Measurements from ENCODE around the gene KRT78.

Gene KRT78

GRCh38 chr12:52815676-52816588 is 32.9 kb downstream of the KRT78 start:
- no peak overlapping the region for H4K91ac ChIP-seq (ENCODE audit: low read length)
- H3K14ac ChIP-seq (ENCODE audit: low read length in 2 of 2): no peak overlapping the region
- H2BK5ac ChIP-seq (ENCODE audit: low read depth, low read length, poor library complexity, severe bottlenecking): no peak overlapping the region
- peaks cover 25 to 74% of the 10 kb centered on the region in 2 experiments for H3K27me3 ChIP-seq (ENCODE audit: control insufficient read depth in 1 of 2, insufficient read depth in 1 of 2, low read length in 2 of 2)
- no peak overlapping the region for H3K27ac ChIP-seq (ENCODE audit: low read length, poor library complexity, severe bottlenecking)
- no peaks in the 10 kb centered on the region for H3K9me3 ChIP-seq (ENCODE audit: control insufficient read depth, low read length)
- DNase-seq: no peak
- H3K23ac ChIP-seq (ENCODE audit: low read length in 2 of 2): no peak overlapping the region
- H3K36me3 ChIP-seq (ENCODE audit: control insufficient read depth in 1 of 2, insufficient read depth in 2 of 2, low read depth in 1 of 2, low read length in 2 of 2): no peaks in the 10 kb centered on the region
- peaks cover 3% of the 10 kb centered on the region for H3K4me1 ChIP-seq (ENCODE audit: control insufficient read depth, insufficient read depth, low read depth, low read length)
- H2BK120ac ChIP-seq (ENCODE audit: low read depth, low read length): no peak overlapping the region
- no peak overlapping the region for H4K8ac ChIP-seq (ENCODE audit: low read length)
- H2AK5ac ChIP-seq (ENCODE audit: low read length, severe bottlenecking): no peak overlapping the region
- no peak overlapping the region for H2BK15ac ChIP-seq (ENCODE audit: low read depth, poor library complexity, severe bottlenecking)
- H2BK12ac ChIP-seq (ENCODE audit: low read length in 2 of 2): no peak overlapping the region
- H3K79me1 ChIP-seq (replicated peaks; ENCODE audit: low read length, poor library complexity, severe bottlenecking): no peaks in the 10 kb centered on the region
- H3K4me3 ChIP-seq (ENCODE audit: insufficient read depth in 1 of 2, low read depth in 1 of 2, low read length in 2 of 2): no peak overlapping the region
- no peak overlapping the region for H3K18ac ChIP-seq (ENCODE audit: low read depth in 1 of 2, low read length in 2 of 2)
- 74% methylated on average over 8 of the region's 9 CpGs for WGBS
- H3K9ac ChIP-seq (ENCODE audit: low read length): no peak overlapping the region
- no peak overlapping the region for H3K4ac ChIP-seq (ENCODE audit: low read depth in 1 of 2, low read length in 2 of 2)
- H3K4me2 ChIP-seq (ENCODE audit: low read length, poor library complexity, severe bottlenecking): no peak overlapping the region
- no peak overlapping the region for H2AFZ ChIP-seq (ENCODE audit: low read depth, low read length)

DNA sequence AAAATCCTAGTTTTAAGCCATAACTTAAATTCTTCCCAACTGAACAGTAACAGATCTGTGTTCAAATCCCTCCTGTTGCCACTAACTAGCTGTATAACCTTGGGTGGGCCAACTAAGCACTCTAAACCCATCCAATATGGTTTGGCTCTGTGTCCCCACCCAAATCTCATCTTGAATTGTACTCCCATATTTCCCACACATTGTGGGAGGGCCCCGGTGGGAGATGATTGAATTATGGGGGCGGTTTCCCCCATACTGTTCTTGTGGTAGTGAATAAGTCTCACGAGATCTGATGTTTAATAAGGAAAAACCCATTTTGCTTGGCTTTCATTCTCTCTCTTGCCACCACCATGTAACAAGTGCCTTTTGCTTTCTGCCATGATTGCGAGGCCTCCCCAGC is 33.6 kb downstream of the KRT78 start:
- Histone ChIP-seq H4K91ac (ENCODE audit: low read length) (no peak overlapping the region), H3K4me2 (ENCODE audit: low read length, poor library complexity, severe bottlenecking) (no peak overlapping the region), H2BK120ac (ENCODE audit: low read depth, low read length) (no peak overlapping the region), H3K27me3 (ENCODE audit: control insufficient read depth in 1 of 2, insufficient read depth in 1 of 2, low read length in 2 of 2) (peaks cover 19 to 72% of the 10 kb centered on the region in 2 experiments), H3K4me3 (ENCODE audit: insufficient read depth in 1 of 2, low read depth in 1 of 2, low read length in 2 of 2) (no peak overlapping the region), H3K9ac (ENCODE audit: low read length) (no peak overlapping the region), H2AK5ac (ENCODE audit: low read length, severe bottlenecking) (no peak overlapping the region), H2BK12ac (ENCODE audit: low read length in 2 of 2) (no peak overlapping the region), H4K8ac (ENCODE audit: low read length) (no peak overlapping the region), H2BK15ac (ENCODE audit: low read depth, poor library complexity, severe bottlenecking) (no peak overlapping the region), H3K4ac (ENCODE audit: low read depth in 1 of 2, low read length in 2 of 2) (no peak overlapping the region), H3K23ac (ENCODE audit: low read length in 2 of 2) (no peak overlapping the region), H3K18ac (ENCODE audit: low read depth in 1 of 2, low read length in 2 of 2) (no peak overlapping the region), H3K27ac (ENCODE audit: low read length, poor library complexity, severe bottlenecking) (no peak overlapping the region), H3K79me1 (replicated peaks; ENCODE audit: low read length, poor library complexity, severe bottlenecking) (no peaks in the 10 kb centered on the region), H3K36me3 (ENCODE audit: control insufficient read depth in 1 of 2, insufficient read depth in 2 of 2, low read depth in 1 of 2, low read length in 2 of 2) (no peaks in the 10 kb centered on the region), H2BK5ac (ENCODE audit: low read depth, low read length, poor library complexity, severe bottlenecking) (no peak overlapping the region), H3K9me3 (ENCODE audit: control insufficient read depth, low read length) (no peaks in the 10 kb centered on the region), H2AFZ (ENCODE audit: low read depth, low read length) (no peak overlapping the region), H3K14ac (ENCODE audit: low read length in 2 of 2) (no peak overlapping the region), H3K4me1 (ENCODE audit: control insufficient read depth, insufficient read depth, low read depth, low read length) (peaks cover 3% of the 10 kb centered on the region)
- 89% methylated on average over 2 of the region's 4 CpGs for WGBS
- no peak for DNase-seq

- Histone ChIP-seq H3K18ac (ENCODE audit: low read depth in 1 of 2, low read length in 2 of 2) (no peak overlapping the region), H2BK5ac (ENCODE audit: low read depth, low read length, poor library complexity, severe bottlenecking) (no peak overlapping the region), H2BK12ac (ENCODE audit: low read length in 2 of 2) (no peak overlapping the region), H2BK120ac (ENCODE audit: low read depth, low read length) (no peak overlapping the region), H2AFZ (ENCODE audit: low read depth, low read length) (no peak overlapping the region), H3K9ac (ENCODE audit: low read length) (no peak overlapping the region), H4K91ac (ENCODE audit: low read length) (no peak overlapping the region), H3K4me2 (ENCODE audit: low read length, poor library complexity, severe bottlenecking) (no peak overlapping the region), H3K4ac (ENCODE audit: low read depth in 1 of 2, low read length in 2 of 2) (no peak overlapping the region), H3K27me3 (ENCODE audit: control insufficient read depth in 1 of 2, insufficient read depth in 1 of 2, low read length in 2 of 2) (peaks cover 19 to 70% of the 10 kb centered on the region in 2 experiments), H3K23ac (ENCODE audit: low read length in 2 of 2) (no peak overlapping the region), H3K27ac (ENCODE audit: low read length, poor library complexity, severe bottlenecking) (no peak overlapping the region), H3K4me1 (ENCODE audit: control insufficient read depth, insufficient read depth, low read depth, low read length) (peaks cover 3% of the 10 kb centered on the region), H2BK15ac (ENCODE audit: low read depth, poor library complexity, severe bottlenecking) (no peak overlapping the region), H3K36me3 (ENCODE audit: control insufficient read depth in 1 of 2, insufficient read depth in 2 of 2, low read depth in 1 of 2, low read length in 2 of 2) (no peaks in the 10 kb centered on the region), H2AK5ac (ENCODE audit: low read length, severe bottlenecking) (no peak overlapping the region), H3K79me1 (replicated peaks; ENCODE audit: low read length, poor library complexity, severe bottlenecking) (no peaks in the 10 kb centered on the region), H3K4me3 (ENCODE audit: insufficient read depth in 1 of 2, low read depth in 1 of 2, low read length in 2 of 2) (no peak overlapping the region), H4K8ac (ENCODE audit: low read length) (no peak overlapping the region), H3K14ac (ENCODE audit: low read length in 2 of 2) (no peak overlapping the region), H3K9me3 (ENCODE audit: control insufficient read depth, low read length) (no peaks in the 10 kb centered on the region)
- DNase-seq: no peak
- WGBS: 76% methylated on average over 4 of the region's 4 CpGs
Measured at GRCh38 chr12:52814710-52815155, 34.1 kb downstream of the KRT78 start.

GRCh38 chr12:52813885-52814709 is 34.7 kb downstream of the KRT78 start, which contains the start of gene KRT4:
Gene KRT4 (minus strand): TSS chr12:52814116. CDS start chr12:52814058, 58 bp downstream.
- H3K27ac ChIP-seq (ENCODE audit: low read length, poor library complexity, severe bottlenecking): no peak within 1 kb of the TSS
- no peak within 1 kb of the TSS for H2AK5ac ChIP-seq (ENCODE audit: low read length, severe bottlenecking)
- no peak within 1 kb of the TSS for H3K18ac ChIP-seq (ENCODE audit: low read depth in 1 of 2, low read length in 2 of 2)
- H3K4me1 ChIP-seq (ENCODE audit: control insufficient read depth, insufficient read depth, low read depth, low read length): peaks cover 3% of the 10 kb centered on the region
- H2BK5ac ChIP-seq (ENCODE audit: low read depth, low read length, poor library complexity, severe bottlenecking): no peak within 1 kb of the TSS
- H3K79me1 ChIP-seq (replicated peaks; ENCODE audit: low read length, poor library complexity, severe bottlenecking): no peaks in the 10 kb centered on the region
- no peak within 1 kb of the TSS for H3K4me3 ChIP-seq (ENCODE audit: insufficient read depth in 1 of 2, low read depth in 1 of 2, low read length in 2 of 2)
- H2BK15ac ChIP-seq (ENCODE audit: low read depth, poor library complexity, severe bottlenecking): no peak within 1 kb of the TSS
- H3K36me3 ChIP-seq (ENCODE audit: control insufficient read depth in 1 of 2, insufficient read depth in 2 of 2, low read depth in 1 of 2, low read length in 2 of 2): no peaks in the 10 kb centered on the region
- no peak within 1 kb of the TSS for H2AFZ ChIP-seq (ENCODE audit: low read depth, low read length)
- no peak within 1 kb of the TSS for H3K14ac ChIP-seq (ENCODE audit: low read length in 2 of 2)
- no peak for DNase-seq
- H3K27me3 ChIP-seq (ENCODE audit: control insufficient read depth in 1 of 2, insufficient read depth in 1 of 2, low read length in 2 of 2): peaks cover 22 to 70% of the 10 kb centered on the region in 2 experiments
- H4K8ac ChIP-seq (ENCODE audit: low read length): no peak within 1 kb of the TSS
- no peak within 1 kb of the TSS for H4K91ac ChIP-seq (ENCODE audit: low read length)
- H3K9ac ChIP-seq (ENCODE audit: low read length): no peak within 1 kb of the TSS
- H2BK12ac ChIP-seq (ENCODE audit: low read length in 2 of 2): no peak within 1 kb of the TSS
- no peak within 1 kb of the TSS for H3K4ac ChIP-seq (ENCODE audit: low read depth in 1 of 2, low read length in 2 of 2)
- H3K23ac ChIP-seq (ENCODE audit: low read length in 2 of 2): no peak within 1 kb of the TSS
- no peaks in the 10 kb centered on the region for H3K9me3 ChIP-seq (ENCODE audit: control insufficient read depth, low read length)
- H3K4me2 ChIP-seq (ENCODE audit: low read length, poor library complexity, severe bottlenecking): no peak within 1 kb of the TSS
- no peak within 1 kb of the TSS for H2BK120ac ChIP-seq (ENCODE audit: low read depth, low read length)
- 80% methylated on average over 13 of the region's 15 CpGs for WGBS

Measured in mesenchymal stem cell (in vitro differentiated cells and primary cell).